Measurements from ENCODE around the gene ZSCAN25. TPM values are rescaled to one million over a fixed set of nuclear protein-coding genes. Genes with fewer than 3 reads are reported as not detected.

ZSCAN25 gene
- total RNA-seq, result 10.8 and 11.2 TPM in 2 replicates

GRCh38 chr7:99616359-99617191 is at the start of gene ZSCAN25:
Gene ZSCAN25 (plus strand): TSS chr7:99616946. CDS start chr7:99619607, 2,661 bp downstream.

GRCh38 chr7:99597762-99598501 is 18.8 kb upstream of the ZSCAN25 start, which contains the start of gene TMEM225B:
Gene TMEM225B (plus strand): TSS chr7:99598267. CDS start chr7:99604389, 6,122 bp downstream.

GRCh38 chr7:99679400-99680191 is 62.9 kb downstream of the ZSCAN25 start, which contains the start of gene CYP3A5:
Gene CYP3A5 (minus strand): TSS chr7:99679996. CDS start chr7:99679896, 100 bp downstream.

Other genes starting within 250 kb of the ZSCAN25 start
- 210 and 312 TPM in 2 replicates for gene ARPC1B, start 242.2 kb upstream of the ZSCAN25 start, total RNA-seq
- 76.0 and 76.2 TPM in 2 replicates for gene PDAP1, start 208.3 kb upstream of the ZSCAN25 start, total RNA-seq
- 103 and 104 TPM in 2 replicates for gene BUD31, start 208.0 kb upstream of the ZSCAN25 start, total RNA-seq
- 6.2 and 6.7 TPM in 2 replicates for gene PTCD1, start 178.1 kb upstream of the ZSCAN25 start, total RNA-seq
- gene CPSF4, start 178.0 kb upstream of the ZSCAN25 start, total RNA-seq, result 21.0 and 23.7 TPM in 2 replicates
- gene ATP5MF, start 150.8 kb upstream of the ZSCAN25 start, total RNA-seq, result 604 and 668 TPM in 2 replicates
- gene ZNF789, start 144.1 kb upstream of the ZSCAN25 start, total RNA-seq, result 5.1 and 6.9 TPM in 2 replicates
- 34.2 and 34.9 TPM in 2 replicates for gene ZNF394, start 116.7 kb upstream of the ZSCAN25 start, total RNA-seq
- 10.3 and 12.4 TPM in 2 replicates for gene ZKSCAN5, start 112.3 kb upstream of the ZSCAN25 start, total RNA-seq
- 9.9 and 11.2 TPM in 2 replicates for gene FAM200A, start 64.8 kb upstream of the ZSCAN25 start, total RNA-seq
- 76.3 and 82.5 TPM in 2 replicates for gene ZNF655, start 58.3 kb upstream of the ZSCAN25 start, total RNA-seq
- gene TMEM225B, start 18.7 kb upstream of the ZSCAN25 start, total RNA-seq, result 0.26 and 0.43 TPM in 2 replicates
- gene CYP3A5, start 63.0 kb downstream of the ZSCAN25 start, total RNA-seq, result 5.7 and 10.1 TPM in 2 replicates
- 0.32 TPM in 1 of 2 replicates, not detected in the other for gene CYP3A7, start 118.2 kb downstream of the ZSCAN25 start, total RNA-seq
- gene CYP3A4, start 167.2 kb downstream of the ZSCAN25 start, total RNA-seq, result not detected in 2 replicates
- 0.11 TPM in 1 of 2 replicates, not detected in the other for gene CYP3A43, start 211.1 kb downstream of the ZSCAN25 start, total RNA-seq